ENCODE results near the gene FIP1L1.

The FIP1L1 gene

DNA sequence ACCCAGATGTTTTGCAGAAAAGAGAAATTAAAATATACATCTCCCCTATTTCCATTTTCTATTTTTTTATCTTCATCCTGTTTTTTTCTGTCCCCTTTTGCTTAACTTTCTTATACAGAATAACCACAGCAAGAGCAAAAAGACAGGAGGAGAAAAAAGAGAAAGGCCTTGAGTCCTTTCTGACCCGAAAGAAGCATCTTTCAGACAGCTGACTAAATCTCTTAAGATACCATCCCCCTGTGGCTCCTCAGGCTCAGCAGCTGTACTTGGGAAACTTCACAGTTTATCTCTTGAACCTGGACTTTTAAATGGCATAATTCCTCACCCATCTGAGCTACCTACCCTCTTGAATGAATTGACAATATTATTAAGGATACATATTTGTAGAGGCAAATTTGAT, 100.2 kb downstream of the FIP1L1 start:
- no peak for DNase-seq

DNA sequence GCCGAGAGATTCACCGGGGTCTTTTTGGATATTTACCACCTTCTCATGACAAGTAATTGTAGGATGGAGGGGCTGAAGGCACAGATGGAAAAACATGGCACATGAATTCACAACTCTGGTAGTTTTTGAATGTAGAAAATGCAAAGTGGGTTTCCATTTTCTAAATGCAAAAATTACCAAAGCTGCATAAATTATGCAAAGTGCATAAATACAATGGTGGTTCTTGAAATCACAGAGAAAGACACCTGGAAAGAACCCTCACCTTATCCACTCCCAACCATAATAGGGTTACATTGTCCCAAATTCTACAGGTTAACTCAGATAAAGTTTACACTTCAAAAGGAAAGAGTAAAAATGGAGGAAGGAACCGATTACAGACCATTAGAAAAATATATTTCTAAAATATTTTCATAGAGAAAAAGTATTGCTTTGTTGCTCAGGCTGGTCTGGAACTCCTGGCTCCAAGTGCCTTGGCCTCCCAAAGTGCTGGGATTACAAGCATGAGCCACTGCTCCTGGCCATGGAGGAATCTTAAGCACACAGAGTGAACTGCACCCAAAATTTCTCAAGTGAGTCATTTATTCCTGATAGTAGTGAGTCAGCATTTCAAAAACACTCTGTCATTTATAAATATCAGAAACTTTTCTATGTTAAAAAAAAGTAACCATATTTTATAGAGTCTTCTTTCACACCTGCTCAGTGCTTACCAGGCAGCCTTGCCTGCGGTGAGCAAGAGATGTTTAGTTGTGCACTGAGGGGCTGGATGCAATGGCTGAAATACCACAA, 101.4 kb downstream of the FIP1L1 start:
- DNase-seq = no peak

DNA sequence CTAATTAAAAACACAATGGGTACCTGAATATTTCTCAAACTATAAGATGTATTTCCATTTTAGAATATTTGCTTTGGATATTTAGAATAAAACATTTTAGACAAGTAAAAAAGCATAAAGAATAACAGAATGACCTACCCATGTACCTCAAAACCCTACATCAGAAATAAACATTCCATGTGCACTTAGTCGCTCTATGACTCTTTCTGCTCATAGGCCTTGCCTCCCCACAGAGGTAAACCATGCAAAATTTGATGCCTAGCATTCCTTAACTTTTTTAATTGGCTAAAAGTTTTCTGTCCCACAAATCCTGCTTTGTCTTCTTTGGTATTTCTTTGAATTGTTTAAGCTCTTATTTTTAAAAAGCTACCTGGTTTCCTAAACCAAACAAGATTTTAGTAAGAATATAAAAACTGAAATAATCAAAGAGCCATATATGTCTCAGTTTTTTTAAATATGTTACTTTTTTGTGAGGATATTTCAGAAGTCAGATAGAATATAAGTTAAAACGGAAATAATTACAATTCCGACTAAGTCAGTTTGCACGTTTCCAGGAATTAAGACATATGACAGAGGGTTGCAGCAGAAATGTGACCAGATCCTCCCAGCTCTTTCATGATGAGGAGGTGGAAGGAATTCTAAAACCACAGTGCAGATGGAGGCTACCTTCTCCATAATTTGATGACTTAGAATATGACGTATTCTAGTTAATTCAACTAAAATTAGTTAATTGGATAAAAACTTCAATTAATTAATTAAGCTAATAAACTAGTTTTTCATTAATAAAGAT, 102.5 kb downstream of the FIP1L1 start:
- DNase-seq = no peak

DNA sequence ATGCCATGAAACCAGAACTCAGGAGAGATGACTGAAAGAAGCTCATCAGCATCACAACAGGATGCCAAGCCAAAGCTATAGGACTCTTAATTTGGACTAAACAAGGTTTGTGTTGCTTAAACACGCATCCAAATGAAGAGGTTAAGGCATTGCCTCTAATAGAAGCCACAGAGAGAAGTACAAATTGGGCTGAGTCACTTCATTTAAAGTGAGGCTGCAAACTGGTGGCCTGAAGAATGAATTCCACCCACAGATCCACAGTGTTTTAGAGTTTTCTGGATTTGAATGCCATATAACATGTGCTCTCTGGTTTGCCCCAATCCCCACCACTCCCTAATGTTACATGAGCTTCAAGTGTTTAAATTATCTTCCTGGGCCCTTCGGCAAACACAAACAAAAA, 103.5 kb downstream of the FIP1L1 start:
- no peak for DNase-seq

DNA sequence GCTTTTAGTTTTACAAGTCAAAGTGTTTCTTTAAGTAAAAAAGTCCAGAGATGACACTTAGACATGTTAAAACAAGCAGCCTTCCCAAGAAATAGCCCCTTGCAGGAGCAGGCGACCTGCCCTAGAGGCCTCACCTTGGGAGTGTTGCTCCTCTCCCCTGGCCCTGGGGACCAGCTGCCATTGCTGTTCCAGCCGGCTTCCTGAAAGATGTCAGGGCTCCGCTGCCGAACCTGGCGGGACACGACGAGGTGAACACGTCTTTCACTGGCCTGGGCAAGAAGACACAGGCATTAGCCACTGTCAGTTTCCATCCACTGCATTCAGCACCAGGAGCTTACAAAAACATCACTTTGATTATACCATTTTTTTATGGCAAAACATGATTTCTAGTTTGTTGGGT, 104.1 kb downstream of the FIP1L1 start:
- no peak for DNase-seq

DNA sequence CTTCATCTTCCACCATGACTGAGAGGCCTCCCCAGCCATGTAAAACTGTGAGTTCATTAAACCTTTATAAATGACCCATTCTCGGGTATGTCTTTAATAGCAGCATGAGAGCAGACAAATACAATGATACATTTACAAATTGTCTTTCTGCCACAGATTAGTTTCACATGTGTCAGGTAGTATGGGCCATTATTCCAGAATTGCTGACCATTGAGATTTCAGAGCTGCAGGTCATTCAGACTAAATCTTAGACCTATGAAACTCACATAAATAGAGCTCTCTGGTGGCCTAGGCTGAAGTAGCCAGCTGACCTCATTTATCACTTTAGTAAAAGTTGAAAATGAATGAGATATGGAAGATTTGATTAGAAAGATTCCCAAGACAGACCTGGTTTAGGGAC, 105.8 kb downstream of the FIP1L1 start:
- DNase-seq = no peak

DNA sequence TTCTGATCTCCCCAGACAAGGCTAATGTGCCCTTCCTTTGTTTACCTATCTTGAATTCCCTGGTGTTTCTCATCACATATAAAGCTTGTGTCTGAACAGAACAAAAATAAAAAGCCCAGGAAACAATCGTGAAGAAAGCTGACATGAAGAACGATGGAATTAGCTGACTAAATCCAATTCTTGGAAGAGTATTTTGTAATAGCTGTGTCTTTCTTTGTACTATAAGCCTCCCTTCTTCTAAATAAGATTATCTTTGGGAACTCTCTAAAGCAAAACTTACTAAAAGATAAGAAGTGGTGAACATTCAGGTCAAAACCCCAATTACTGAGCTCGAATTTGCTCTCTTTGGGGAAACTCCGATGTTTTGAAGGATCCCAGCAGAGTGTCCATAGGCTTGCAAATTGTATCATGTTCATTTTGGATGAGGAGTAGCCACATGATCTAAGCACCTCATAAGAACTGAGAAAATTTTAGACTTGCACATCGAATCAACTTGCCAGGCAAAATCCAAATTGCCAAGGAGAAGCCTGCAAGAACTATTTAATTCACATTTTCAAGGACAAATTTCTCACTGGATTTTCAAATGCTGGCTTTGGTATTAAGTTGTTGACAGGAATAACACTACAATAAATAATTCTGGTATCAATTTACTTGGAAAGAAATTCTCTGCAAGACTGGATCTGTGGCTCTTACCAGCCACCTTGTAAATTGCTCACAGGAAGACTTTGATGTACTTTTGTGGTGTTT, 107.6 kb downstream of the FIP1L1 start:
- no peak for DNase-seq

DNA sequence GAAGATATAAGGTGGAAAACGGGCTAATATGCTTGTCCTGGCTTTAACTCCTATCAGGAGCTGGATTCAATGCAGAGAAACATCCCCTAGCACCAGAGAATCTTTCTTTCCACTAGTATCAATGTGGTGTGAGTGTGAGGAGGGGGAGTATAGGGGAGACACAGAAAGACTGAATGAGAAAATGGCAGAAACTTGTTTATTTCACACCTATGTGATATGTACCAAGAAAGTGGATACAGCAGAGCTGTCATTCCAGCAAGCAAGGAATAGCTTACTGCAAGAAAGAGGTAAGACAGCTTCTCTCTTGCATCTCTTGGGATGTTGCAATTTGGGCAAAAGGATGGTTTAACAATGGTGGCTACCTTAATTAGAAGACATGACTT, 108.2 kb downstream of the FIP1L1 start:
- no peak for DNase-seq

DNA sequence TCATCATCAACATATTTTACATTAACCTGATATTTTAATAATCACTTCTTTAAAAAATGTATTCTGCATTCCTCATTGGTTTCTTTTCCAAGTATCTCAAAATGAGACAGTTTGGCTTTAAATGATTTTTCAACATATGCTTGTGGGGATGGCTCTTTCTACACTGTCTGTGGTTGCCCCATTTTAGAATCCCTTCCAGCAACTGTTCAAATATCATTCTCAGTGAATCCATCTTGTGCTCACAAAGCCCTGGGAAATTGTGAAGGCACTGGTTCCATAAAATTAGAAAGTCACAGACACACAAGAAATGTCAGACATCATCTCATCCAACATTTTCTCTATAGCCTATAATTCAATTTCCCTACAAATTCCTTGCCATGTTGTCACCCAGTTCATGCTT, 110.3 kb downstream of the FIP1L1 start:
- no peak for DNase-seq

DNA sequence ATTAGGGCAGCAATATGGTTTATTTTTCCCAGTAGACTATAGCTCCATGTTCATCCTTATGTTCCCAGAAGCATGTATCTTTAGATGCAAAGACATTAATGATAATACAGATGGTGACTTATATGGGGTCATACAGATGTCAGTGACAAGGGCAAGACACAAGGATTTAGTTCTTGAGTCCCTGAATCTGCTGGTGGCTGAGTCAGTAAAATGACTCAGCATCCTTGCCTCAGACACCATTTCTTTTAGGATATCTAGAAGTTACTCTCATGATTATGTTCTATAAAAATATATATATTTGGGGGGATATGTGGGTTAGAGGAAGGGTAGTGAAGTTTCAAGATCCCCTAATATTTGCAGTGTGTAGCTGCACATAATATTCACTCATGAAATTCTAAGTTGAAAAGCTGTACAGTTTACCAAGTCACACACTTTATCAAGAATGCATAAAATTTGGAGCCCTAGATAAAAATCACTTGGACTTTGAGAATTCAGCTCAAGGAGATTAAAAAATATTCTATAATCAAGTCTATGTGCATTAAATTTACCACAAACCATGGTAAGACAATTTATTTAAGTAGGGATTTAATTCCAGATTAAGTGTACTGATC, 111.9 kb downstream of the FIP1L1 start:
- no peak for DNase-seq

DNA sequence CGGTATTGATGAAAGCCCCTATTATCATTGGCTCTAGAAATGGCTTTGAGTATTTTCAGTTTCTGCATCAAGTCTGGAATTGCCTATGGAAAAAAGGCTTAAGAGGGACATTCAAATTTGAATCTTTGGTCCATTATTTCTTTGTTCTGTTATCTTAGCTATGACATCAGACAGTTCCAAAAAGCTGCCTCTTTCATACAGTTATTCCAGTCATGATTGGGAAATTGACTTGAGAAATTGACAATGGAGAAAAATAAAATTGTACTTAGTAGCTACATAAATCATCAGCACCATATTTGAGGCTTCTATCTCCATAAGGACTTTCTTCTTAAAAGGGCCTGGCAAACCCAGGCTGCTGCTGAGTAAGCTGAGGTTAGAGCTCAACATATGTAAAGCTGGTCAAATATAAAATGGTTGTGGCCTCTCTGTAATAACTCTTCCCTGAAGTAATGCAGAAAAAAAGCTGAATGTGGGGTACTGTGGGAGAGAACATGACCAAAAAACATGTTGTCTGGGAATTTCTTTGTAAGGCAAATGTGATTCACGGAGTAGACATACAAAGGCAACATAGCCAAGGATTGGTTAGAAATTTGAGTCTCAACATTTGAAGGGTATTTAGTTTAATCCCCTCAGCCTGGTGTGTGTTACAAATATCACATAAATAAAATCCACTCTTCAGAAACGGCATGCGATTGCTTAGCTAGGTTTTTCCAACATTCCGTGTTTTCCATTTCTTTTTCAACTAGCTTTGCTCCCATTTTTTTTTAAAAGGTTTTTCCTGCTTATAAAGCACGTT, 112.9 kb downstream of the FIP1L1 start:
- no peak for DNase-seq

DNA sequence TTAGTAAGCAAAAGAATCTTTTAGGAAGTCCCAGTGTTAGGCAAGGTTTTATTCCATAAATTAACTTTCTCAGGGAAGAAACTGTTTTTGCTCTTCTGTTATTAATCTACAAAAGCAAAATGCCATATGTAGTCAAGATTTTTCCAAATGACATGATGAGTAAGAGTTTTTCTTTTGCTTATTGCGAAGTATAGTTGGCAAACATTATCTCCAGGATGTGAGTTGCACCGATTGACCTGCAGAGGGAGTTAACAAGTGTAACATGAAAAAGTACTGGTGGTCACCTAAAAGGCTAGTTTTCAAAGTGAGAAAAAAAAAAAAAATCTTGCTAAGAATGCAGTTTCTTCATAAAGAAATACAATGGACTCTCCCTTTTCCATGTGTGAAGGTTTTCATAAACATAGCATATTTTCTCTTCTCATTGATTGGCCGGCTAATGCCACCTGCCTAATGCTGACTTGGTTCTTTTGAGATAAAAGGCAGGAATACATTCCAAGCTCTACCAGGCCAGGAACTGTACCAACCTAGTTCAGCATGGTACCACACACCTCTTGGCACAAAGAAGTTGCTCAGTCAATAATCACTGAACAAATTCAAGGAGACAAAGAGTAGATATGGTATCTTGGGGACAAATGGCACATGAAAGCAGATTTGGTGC, 113.7 kb downstream of the FIP1L1 start:
- DNase-seq = no peak

DNA sequence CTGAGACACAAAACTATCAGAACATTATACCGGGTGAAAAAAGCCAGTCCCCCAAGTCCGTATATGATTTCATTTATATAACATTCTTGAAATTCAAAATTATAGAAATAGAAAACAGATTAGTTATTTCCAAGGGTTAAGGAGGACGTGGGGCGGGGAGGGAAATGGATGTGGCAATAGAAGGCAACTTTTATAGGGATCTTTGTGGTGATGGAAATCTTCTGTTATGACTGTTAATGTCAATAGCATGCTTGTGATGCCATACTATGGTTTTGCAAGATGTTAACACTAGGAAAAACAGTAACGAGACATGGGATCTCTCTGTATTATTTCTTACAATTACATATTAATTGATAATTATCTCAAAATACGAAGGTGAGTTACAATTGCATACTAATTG, 117.4 kb downstream of the FIP1L1 start:
- no peak for DNase-seq

DNA sequence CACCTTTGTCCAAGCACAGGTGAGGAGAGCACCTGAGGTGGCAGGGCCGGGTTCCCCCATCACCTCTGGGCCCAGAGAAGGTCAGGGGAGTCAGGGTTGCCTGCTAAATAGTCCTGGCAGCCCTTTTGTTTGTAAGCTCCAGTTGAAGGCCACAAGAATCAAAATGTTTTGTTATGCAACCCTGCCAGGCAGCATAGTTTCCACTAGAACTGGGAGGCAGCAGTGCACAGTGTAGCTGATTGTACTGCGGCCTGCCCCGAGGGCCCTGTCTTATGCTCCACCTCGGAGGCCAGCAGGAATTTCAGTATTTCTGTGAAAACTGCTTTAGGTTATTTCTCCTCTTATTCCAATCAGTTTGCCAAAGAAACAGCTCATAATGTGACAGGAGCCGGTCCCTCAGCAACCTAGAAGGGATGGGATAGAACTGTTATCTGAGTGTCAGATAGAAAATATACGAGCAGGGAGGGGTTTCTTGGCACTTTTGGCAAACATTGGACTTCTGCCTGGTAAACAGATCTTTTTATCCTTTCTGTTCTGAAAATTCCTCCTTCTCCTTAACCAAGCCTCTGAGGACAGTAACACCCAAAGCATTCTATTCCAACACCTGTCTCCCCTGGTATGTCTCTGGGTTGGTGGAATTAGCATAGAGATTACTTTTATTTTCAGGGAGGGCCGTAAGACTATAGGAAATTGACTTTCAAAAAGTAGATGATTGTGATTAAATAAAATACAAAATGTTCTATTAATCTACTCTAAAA, 120.2 kb downstream of the FIP1L1 start:
- no peak for DNase-seq

DNA sequence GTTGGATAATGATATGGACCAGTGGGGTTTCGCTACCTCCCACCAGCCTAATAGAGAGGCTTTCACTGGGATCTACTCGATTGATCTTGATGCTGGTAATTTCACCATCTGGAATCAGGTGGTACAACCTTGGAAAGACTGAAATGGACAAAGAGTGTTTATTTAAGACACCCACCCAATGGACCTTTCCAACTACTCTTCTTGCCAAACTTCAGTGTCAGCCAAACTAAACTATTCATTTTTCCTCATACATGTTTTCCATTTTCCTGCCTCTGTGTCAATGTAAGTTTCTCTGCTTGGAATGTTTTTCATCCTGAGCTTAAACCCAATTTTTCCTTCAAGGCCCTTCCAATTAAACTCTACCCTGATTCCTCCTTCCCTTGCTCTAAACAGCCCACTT, 121.3 kb downstream of the FIP1L1 start:
- DNase-seq = no peak

DNA sequence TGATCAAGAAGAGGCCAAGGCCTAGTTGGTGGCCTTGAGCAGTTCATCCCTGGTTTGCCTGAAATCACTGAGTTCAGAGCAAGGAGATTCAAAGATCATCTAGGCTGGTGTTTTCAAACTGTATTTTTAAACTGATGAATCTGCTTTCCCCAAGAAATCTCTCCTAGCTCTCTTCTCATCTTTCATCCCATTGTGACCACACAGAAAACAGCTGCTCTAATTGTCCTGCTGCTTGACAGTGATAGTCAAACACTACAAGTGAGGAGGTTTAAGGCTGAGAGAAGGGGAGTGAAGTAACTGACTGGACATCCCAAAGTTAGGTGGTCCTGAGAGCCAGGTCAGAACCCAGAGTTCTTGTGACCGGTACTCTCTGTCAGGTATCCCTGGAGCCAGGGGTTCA, 122.3 kb downstream of the FIP1L1 start:
- DNase-seq = no peak

DNA sequence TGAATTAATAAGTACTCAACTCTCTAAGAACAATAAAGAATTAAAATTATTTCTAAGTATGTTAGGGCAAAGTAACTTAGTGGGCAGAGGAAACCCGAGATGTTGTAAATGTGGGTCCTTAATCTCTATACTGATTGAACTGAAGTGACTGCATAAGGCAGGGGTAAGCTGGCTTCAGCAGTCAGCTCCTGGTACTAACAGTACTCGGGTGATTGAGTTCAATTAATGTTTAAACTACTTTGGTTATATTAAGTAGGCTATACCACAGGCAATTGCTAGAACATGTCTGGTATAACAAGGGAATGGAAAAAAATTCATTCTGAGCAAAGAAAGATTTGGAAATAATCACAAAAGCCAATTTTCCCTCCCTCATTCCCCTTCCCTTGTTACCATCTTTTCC, 123.1 kb downstream of the FIP1L1 start:
- no peak for DNase-seq

DNA sequence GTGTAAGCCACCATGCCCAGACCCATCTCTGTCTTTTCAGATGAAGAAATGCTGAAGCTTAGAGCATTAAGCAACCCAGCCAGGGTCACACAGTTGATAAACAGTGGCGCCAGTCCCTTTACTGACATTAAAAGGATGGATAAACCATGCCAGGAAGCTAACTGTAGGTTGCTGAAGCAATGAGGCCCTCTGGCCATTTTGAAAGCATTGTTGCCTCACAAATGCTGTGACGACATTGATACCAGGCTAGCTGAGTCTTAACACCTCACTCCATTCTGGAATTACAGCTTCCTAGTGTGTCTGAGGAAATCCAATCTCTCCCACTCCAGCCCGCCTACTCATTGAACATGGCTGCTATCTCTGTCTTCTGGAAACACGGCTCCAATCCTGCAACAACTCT, 124.1 kb downstream of the FIP1L1 start:
- no peak for DNase-seq

DNA sequence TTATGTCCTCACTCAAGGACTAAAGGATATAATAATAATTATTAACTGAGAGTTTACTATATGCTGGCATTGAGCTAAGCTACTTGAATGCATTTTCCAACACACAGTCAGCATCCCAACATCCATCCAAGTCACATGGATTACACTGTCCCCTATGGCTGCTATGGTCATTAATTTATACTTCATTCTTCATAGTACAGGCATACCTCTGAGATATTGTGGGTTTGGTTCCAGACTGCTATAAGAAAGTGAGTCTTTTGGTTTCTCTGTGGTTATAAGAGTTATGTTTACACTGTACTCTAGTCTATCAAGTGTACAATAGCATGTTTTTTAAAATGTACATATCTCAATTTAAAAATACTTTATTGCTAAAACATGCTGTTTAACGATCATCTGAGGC, 124.7 kb downstream of the FIP1L1 start:
- no peak for DNase-seq

DNA sequence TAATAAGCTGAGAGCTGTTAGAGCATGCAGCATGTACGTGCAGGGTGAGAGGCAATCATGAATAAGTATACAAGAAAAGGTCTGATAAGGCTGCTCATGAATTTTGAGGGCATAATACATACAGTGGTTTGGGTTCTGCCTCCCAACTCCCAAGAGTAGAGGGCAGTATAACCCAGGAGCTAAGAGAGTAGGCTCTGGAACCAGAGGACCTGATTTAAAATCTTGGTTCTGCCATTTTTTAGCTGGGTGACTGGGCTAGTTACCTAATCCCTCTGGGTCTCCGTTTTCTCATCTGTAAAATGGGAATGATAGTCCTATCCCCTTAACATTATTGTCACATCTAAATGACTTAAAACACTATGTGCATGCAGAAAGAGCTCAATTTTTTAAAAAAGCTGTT, 128.5 kb downstream of the FIP1L1 start:
- no peak for DNase-seq

DNA sequence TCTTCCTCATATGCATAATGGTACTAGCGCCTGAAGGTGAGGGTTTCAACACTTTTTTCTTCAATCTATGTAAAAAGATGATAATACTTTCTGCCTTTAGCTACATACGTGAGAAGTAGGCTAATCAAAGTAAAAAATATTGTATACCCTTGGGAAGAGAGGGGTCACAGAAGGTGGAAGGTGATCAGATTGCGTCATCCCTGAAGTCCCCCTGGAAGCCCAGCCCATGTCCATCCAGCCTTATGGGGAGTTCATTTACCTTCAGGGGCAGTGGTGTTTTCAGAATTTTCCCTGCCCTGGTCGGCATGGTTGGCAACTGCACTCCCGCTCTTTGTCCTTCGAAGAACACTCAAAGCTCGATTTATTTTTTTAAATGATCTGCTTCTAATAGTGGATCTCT, 129.6 kb downstream of the FIP1L1 start:
- DNase-seq = no peak

Data from stimulated activated CD8-positive, alpha-beta memory T cell treated with anti-CD3 and anti-CD28 coated beads, Interleukin-4, amount 100 ng/mL, for 48 hours (primary cell).